ENCODE results near the gene ANAPC2. TPM values are rescaled to one million over a fixed set of nuclear protein-coding genes. Genes with fewer than 3 reads are reported as not detected.

Gene ANAPC2
- total and polyA plus RNA-seq, 10 donors = 27.8 to 93.0 (median 55.3) TPM

- Histone ChIP-seq H3K36me3 (no peaks in the 10 kb centered on the region), H3K27me3 (replicated peaks in 1 of 7) (peaks cover 0 to 83% (median 45%) of the 10 kb centered on the region in 7 donors), H3K27ac (no peak overlapping the region), H3K4me3 (no peak overlapping the region), H3K9me3 (no peaks in the 10 kb centered on the region), H3K4me1 (peaks cover 0 to 22% (median 14%) of the 10 kb centered on the region in 6 donors)
- DNase-seq = no peak
- no peak for TF ChIP-seq CTCF (IDR thresholded peaks at IDR 0.05 in 8 of 11, conservative IDR thresholded peaks at IDR 0.05 in 3 of 11)
- TF ChIP-seq POLR2A (IDR thresholded peaks at IDR 0.05) = no peak
- no peak for TF ChIP-seq POLR2AphosphoS5 (IDR thresholded peaks at IDR 0.05)
- intact Hi-C loops (cut with DNase I; ENCODE audit: low total_unique reads) = no loop called here
- 45 to 67% (median 62%) methylated on average over 8 to 31 of the region's 31 CpGs for WGBS, 5 donors
Measured at GRCh38 chr9:137229903-137230704, 41.7 kb upstream of the ANAPC2 start.

DNA sequence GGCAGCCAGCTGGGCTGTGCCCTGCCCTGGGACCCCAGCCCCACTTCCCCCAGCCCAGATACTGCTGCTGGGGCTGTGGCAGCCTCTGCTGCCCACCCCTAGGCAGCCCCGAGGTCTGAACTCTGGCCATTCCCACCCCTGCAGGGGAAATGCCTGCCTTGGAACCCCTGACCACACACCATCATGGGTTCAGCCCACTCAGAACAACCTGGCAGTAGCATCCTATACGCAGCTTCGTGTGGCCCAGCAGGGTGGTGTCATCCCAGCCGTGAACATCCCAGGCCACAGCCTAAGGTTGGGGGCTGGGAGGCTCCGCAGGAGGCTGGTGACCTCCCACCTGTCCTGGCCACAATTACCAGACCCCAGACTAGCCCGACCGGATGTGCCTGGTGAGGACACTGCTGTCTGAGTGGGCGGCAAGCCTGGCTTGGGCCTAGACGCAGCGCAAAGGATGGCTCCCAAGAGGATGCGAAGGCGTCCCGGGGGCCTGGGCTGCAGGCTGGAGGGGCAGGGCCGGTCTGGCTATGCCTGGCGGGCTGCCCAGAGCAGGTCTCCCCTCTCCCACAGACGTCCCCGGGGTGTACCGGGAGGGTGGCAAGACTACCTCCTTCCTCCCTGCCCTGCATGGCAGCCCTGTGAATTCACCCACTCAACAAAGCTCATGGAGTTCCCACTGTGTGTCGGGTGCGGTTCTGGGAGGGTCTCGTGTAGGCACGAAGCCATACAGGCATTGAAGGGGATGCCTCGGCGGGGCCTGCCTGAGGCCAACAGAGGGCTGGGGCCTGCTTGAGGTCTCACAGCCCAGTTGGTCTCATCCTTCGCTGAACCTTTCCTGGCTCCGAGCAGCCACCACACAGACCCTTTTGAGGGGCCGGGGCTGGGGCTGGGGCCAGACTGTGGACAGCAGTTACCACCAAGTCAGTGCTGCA, 40.9 kb upstream of the ANAPC2 start:
- DNase-seq = no peak
- intact Hi-C loops (cut with DNase I; ENCODE audit: low total_unique reads) = no loop called here

GRCh38 chr9:137228506-137228967, 40.2 kb upstream of the ANAPC2 start:
- 47 to 75% (median 71%) methylated on average over 5 to 29 of the region's 29 CpGs for WGBS, 5 donors
- no peaks in the 10 kb centered on the region for H3K36me3 ChIP-seq
- TF ChIP-seq POLR2AphosphoS5 (IDR thresholded peaks at IDR 0.05) (peak in 1 of 3 donors; percentile 3), CTCF (IDR thresholded peaks at IDR 0.05 in 8 of 11, conservative IDR thresholded peaks at IDR 0.05 in 3 of 11) (no peak), POLR2A (IDR thresholded peaks at IDR 0.05) (no peak)
- H3K4me1 ChIP-seq = peaks cover 0 to 25% (median 16%) of the 10 kb centered on the region in 6 donors
- no peak overlapping the region for H3K27ac ChIP-seq
- no peak for DNase-seq
- no peak overlapping the region for H3K4me3 ChIP-seq
- intact Hi-C loops (cut with DNase I; ENCODE audit: low total_unique reads) = no loop called here
- H3K9me3 ChIP-seq = no peaks in the 10 kb centered on the region
- H3K27me3 ChIP-seq (replicated peaks in 1 of 7) = peaks cover 0 to 68% (median 34%) of the 10 kb centered on the region in 7 donors

More for the DNA sequence above, 40.9 kb upstream of the ANAPC2 start:
- Histone ChIP-seq H3K27ac (no peak overlapping the region), H3K27me3 (replicated peaks in 1 of 7) (peaks cover 0 to 74% (median 41%) of the 10 kb centered on the region in 7 donors), H3K4me3 (no peak overlapping the region), H3K4me1 (peaks cover 0 to 22% (median 11%) of the 10 kb centered on the region in 6 donors), H3K36me3 (no peaks in the 10 kb centered on the region), H3K9me3 (no peaks in the 10 kb centered on the region)
- TF ChIP-seq POLR2AphosphoS5 (IDR thresholded peaks at IDR 0.05) (no peak), CTCF (IDR thresholded peaks at IDR 0.05 in 8 of 11, conservative IDR thresholded peaks at IDR 0.05 in 3 of 11) (no peak), POLR2A (IDR thresholded peaks at IDR 0.05) (no peak)
- 70 to 81% (median 72%) methylated on average over 24 to 27 of the region's 27 CpGs for WGBS, 5 donors

All from spleen (tissue), 11 donors.